Activated naive CD4-positive, alpha-beta T cell treated with anti-CD3 and anti-CD28 coated beads, Interleukin-2, amount 50 U/mL, for 24 hours (primary cell): ENCODE results near the gene SNX25.
A peak's percentile ranks its signal among the peaks of the same experiment; 100 is the strongest.
"Not testable (repeated sequence)": the region's sequence is repeated elsewhere in the genome, so short reads cannot be mapped to it uniquely, and the experiment has no call there.

ENCODE experiments used
- H3K27ac Mint-ChIP-seq: one replicate; pipeline ENCODE4 v1.8.0; 2021; ENCODE audit warnings: mild to moderate bottlenecking, mixed read lengths
- H3K27me3 Mint-ChIP-seq: one replicate; pipeline ENCODE4 v1.8.0; 2021; ENCODE audit warnings: mixed read lengths
- H3K36me3 Mint-ChIP-seq: one replicate; pipeline ENCODE4 v1.8.0; 2021; ENCODE audit warnings: mixed read lengths
- H3K4me1 Mint-ChIP-seq: one replicate; pipeline ENCODE4 v1.8.0; 2021; ENCODE audit warnings: mixed read lengths
- H3K4me3 Mint-ChIP-seq: one replicate; pipeline ENCODE4 v1.8.0; 2021; ENCODE audit warnings: mild to moderate bottlenecking, mixed read lengths
- H3K9me3 Mint-ChIP-seq: one replicate; pipeline ENCODE4 v1.8.0; 2021; ENCODE audit warnings: mixed read lengths

SNX25 gene

DNA sequence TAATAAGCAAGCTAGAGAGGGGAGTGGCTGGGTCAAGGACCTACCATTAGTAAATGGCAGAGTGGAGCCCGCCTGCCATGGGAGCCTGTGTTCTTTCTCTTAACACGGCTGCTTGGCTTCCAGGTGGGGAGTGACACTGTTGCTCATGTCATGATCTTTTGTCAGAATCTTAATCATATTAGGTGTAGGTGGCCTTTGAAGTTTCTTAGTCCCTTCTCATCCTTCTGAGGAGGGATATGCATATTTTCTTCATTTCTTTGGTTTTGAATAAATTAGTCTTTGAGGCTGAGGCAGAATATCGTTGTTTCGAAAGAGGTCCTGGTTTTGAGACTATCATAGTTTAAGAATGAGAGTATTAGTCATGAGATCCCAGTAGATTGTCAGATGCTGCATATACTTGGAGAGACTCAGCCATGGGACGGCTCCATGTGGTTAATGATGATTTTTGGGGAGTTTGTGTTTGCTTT, 28.9 kb downstream of the SNX25 start:
- peaks cover 7% of the 10 kb centered on the region for H3K36me3 Mint-ChIP-seq
- peak overlapping the region; percentile 81 for H3K27ac Mint-ChIP-seq
- peak overlapping the region; percentile 51 for H3K4me3 Mint-ChIP-seq
- H3K9me3 Mint-ChIP-seq, result no peaks in the 10 kb centered on the region
- peaks cover 13% of the 10 kb centered on the region for H3K4me1 Mint-ChIP-seq
- H3K27me3 Mint-ChIP-seq, result no peaks in the 10 kb centered on the region

DNA sequence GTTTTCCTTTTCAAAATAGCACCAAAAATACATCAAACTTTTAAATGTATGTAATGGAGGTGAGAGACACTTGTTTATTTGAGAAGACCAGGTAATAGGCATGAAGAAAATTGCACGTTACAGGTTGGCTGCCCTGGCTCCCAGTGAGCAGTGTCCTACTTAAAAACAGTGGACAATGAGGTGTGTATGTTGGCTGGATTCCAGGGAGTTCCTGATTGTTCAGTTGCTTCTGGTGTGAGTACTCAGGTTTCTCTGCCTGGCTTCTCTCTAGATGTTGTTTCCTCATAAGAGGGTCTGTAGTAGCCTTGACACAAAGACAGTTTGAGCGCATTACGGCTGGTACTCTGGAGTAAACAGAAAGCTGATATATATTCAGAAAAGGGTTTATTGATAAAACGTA, 29.4 kb downstream of the SNX25 start:
- no peaks in the 10 kb centered on the region for H3K9me3 Mint-ChIP-seq
- H3K27ac Mint-ChIP-seq, result peak overlapping the region; percentile 52
- H3K27me3 Mint-ChIP-seq, result no peaks in the 10 kb centered on the region
- H3K4me3 Mint-ChIP-seq, result no peak overlapping the region
- H3K4me1 Mint-ChIP-seq, result peaks cover 18% of the 10 kb centered on the region
- peaks cover 7% of the 10 kb centered on the region for H3K36me3 Mint-ChIP-seq

DNA sequence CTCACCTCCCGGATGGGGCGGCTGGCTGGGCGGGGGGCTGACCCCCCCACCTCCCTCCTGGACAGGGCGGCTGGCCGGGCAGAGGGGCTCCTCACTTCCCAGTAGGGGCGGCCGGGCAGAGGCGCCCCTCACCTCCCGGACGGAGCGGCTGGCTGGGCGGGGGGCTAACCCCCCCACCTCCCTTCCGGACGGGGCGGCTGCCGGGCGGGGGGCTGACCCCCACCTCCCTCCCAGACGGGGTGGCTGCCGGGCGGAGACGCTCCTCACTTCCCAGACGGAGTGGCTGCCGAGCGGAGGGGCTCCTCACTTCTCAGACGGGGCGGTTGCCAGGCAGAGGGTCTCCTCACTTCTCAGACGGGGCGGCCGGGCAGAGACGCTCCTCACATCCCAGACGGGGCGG, 31.1 kb downstream of the SNX25 start:
- peaks cover 18% of the 10 kb centered on the region for H3K4me1 Mint-ChIP-seq
- not testable (repeated sequence) for H3K9me3 Mint-ChIP-seq, H3K4me3 Mint-ChIP-seq, H3K27ac Mint-ChIP-seq, H3K27me3 Mint-ChIP-seq, H3K36me3 Mint-ChIP-seq

DNA sequence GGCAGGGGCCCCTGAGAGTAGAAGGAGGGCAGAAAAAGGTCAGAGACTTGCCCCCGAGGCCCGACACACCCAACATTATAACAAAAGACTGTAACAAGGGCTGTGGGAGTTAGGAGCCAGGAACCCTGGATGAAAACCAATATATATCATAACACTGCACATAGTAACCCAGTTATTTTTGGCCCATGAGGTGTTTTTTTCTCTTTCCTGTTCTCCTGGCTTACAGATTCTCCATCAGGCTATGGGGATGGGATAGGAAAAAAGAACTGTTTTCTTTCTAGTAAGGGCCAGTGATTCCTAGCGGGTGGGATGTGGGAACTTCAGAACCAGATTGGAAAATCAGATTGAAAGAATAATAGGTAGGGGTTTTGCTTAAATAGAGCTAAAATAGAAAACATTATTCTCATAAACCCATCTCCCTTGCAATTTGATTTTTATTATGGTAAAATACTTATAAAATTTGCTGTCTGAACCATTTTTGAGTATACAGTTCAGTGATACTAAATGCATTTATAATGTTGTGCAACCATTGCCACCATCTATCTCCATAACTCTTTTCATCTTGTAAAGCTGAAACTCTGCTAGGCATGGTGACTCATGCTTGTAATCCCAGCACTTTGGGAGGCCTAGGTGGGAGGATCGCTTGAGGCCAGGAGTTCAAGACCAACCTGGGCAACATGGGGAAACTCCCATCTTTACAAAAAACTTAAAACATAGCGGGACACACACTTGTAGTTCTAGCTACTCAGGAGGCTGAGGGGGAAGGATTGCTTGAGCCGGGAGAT, 33.5 kb downstream of the SNX25 start:
- Mint-ChIP-seq H3K27me3 (no peaks in the 10 kb centered on the region), H3K4me3 (no peak overlapping the region), H3K9me3 (no peaks in the 10 kb centered on the region), H3K4me1 (peaks cover 36% of the 10 kb centered on the region), H3K27ac (no peak overlapping the region), H3K36me3 (peaks cover 13% of the 10 kb centered on the region)

DNA sequence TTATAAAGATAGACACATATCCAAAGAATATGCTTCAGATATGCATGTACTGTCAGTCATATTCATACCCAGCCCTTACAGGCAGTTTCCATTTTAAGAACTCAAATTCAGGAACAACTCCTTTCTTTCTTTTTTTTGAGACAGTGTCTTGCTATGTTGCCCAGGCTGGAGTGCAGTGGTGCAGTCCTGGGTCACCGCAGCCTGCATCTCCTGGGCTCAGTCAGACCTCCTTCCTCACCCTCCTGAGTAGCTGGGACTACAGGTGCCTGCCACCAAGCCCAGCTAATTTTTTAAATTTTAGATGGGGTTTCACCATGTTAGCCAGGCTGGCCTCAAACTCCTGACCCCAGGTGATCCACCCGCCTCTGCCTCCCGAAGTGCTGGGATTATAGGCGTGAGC, 34.5 kb downstream of the SNX25 start:
- H3K9me3 Mint-ChIP-seq, result no peaks in the 10 kb centered on the region
- no peaks in the 10 kb centered on the region for H3K27me3 Mint-ChIP-seq
- H3K4me1 Mint-ChIP-seq, result peaks cover 30% of the 10 kb centered on the region
- H3K27ac Mint-ChIP-seq, result no peak overlapping the region
- no peak overlapping the region for H3K4me3 Mint-ChIP-seq
- peaks cover 9% of the 10 kb centered on the region for H3K36me3 Mint-ChIP-seq

DNA sequence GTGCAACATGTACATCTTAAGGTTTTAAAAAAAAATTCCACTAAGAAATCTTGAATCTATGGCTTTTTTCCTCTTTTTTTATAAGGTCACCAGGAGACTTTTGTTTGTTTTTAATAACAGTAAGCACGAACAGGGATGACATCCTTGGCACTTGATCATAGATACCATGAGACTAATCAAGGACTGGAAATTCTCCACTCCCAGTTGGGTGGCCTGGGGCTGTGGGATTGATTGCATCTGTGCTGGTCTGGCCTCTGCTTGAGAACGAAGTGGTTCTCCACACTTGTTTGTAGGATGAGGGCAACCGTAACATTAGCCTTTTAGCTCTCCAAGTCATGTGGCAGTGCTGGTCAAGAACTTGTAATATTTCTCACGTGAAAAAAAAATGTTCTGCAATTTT, 35.4 kb downstream of the SNX25 start:
- no peak overlapping the region for H3K4me3 Mint-ChIP-seq
- peaks cover 30% of the 10 kb centered on the region for H3K4me1 Mint-ChIP-seq
- no peak overlapping the region for H3K27ac Mint-ChIP-seq
- peaks cover 13% of the 10 kb centered on the region for H3K36me3 Mint-ChIP-seq
- H3K27me3 Mint-ChIP-seq, result no peaks in the 10 kb centered on the region
- no peaks in the 10 kb centered on the region for H3K9me3 Mint-ChIP-seq

DNA sequence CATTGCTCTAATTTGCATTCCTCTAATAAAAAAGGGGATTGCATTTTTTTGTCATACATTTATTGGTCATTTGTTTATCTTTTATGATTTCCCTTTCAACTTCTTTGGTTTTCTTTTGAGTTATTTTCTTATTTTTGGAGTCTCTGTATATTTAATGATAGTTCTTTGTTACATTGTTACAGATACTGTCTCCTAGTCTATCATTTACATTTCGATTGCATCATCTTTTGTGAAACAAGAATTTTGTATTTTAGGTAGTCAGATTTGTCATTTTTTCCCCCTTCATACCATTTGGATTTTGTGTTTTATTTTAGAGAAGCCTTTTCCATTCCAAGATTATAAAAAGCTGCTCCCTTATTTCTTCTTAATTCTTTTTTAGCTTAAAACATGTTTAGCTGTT, 37.1 kb downstream of the SNX25 start:
- Mint-ChIP-seq H3K27ac (peak overlapping the region; percentile 93), H3K9me3 (no peaks in the 10 kb centered on the region), H3K27me3 (no peaks in the 10 kb centered on the region), H3K36me3 (peaks cover 17% of the 10 kb centered on the region), H3K4me3 (peak overlapping the region; percentile 34), H3K4me1 (peaks cover 40% of the 10 kb centered on the region)

DNA sequence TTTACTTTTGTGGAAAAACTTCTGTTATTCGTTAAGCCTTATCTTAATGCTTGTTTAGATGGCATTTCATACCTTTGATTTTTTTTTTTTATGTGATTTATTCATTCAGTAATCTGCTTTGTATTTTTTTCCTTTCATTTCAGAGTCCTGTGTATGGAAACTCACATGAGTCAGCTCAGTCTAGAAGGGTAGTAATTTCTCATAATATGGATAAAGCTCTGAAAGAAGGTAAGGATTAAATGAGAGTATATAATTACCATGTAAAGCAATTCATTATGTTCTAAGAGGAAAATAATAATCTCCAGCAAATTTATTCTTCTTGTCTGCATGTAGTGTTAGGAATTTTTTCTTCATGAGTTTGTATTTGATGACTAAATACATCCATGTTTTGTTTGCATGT, 37.8 kb downstream of the SNX25 start:
- Mint-ChIP-seq H3K9me3 (no peaks in the 10 kb centered on the region), H3K36me3 (peaks cover 14% of the 10 kb centered on the region), H3K27me3 (no peaks in the 10 kb centered on the region), H3K4me1 (peaks cover 46% of the 10 kb centered on the region), H3K27ac (peak overlapping the region; percentile 93), H3K4me3 (peak overlapping the region; percentile 34)

DNA sequence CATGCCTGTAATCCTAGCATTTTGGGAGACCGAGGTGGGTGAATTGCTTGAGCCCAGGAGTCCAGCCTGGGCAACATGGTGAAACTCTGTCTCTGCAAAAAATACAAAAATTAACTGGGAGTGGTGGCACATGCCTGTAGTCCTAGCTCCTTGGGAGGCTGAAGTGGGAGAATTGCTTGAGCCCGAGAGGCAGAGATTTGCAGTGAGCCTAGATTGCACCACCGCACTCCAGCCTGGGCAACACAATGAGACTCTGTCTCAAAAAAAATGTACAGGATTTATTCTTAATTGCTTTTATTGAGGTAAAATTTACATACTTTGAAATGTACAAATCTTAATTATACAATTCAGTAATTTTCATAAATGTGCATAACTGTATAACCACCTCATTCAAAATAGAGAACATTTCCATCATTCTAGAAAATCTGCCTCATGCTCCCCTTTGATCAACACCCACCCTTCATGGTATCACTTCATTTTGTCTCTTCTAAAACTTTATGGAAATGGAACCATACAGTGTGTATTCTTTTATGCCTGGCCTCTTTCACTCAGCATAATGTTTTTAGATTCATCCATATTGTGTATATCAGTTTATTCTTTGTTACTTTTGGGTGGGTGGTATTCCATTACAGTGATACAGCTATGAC, 39.1 kb downstream of the SNX25 start:
- Mint-ChIP-seq H3K36me3 (peaks cover 14% of the 10 kb centered on the region), H3K4me3 (no peak overlapping the region), H3K27ac (no peak overlapping the region), H3K9me3 (no peaks in the 10 kb centered on the region), H3K27me3 (no peaks in the 10 kb centered on the region), H3K4me1 (peaks cover 44% of the 10 kb centered on the region)

DNA sequence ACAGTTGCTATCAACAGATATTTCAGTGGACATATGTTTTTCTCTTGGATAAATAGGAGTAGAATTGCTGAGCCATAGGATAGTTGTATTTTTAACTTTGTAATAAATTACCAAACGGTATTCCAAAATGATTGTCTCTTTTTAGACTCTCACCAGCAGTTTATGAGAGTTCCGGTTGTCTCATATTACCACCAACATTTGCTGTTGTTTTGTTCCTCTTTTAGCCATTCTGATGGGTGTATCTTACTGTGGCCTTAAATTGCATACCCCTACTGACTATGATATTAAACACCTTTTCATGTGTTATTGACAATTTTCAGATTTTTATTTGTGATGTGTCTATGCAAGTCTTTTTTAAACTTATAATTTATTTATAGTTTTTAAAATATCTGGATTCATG, 39.7 kb downstream of the SNX25 start:
- Mint-ChIP-seq H3K27me3 (no peaks in the 10 kb centered on the region), H3K9me3 (no peaks in the 10 kb centered on the region), H3K4me3 (no peak overlapping the region), H3K36me3 (peaks cover 14% of the 10 kb centered on the region), H3K4me1 (peaks cover 48% of the 10 kb centered on the region), H3K27ac (no peak overlapping the region)

DNA sequence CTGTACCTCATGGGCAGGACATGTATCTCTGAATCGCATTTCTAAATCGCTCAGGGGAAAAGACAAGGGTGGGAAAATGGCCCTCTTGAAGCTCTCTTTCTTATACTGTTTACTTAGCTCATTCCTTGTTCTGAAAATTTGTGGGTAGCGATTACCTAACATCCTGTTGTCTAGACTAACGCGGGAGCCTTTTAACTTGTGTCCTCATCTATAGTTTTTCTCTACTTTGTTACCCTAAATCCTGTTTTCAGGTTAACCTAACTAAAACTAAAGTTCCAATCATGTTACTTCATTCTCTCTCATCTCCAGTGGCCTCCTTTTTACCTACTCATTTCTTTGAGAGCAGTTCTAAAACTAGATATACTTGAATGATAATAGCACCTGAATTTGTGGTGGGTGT, 45.0 kb downstream of the SNX25 start:
- Mint-ChIP-seq H3K9me3 (no peaks in the 10 kb centered on the region), H3K4me1 (peaks cover 52% of the 10 kb centered on the region), H3K36me3 (peaks cover 6% of the 10 kb centered on the region), H3K27ac (peak overlapping the region; percentile 33), H3K4me3 (peak overlapping the region; percentile 4), H3K27me3 (no peaks in the 10 kb centered on the region)

DNA sequence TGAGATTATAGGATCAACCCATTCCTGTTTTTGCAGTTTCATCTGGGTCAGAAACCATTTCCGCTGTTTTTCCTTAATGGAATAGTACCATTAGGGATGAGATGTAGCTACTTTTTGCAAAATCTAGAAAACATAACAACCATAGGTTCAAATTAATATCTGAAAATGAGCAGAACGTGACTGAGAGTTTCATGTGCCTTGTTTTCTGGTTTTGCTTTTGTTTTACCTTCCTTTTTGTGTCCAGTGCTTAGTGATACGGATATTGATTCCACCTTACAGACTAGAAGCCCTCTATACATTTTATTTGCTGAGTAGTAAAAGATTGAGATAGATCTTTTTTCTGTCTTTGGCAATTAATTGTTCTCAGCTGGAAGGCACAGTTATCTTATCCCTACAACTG, 46.5 kb downstream of the SNX25 start:
- Mint-ChIP-seq H3K4me3 (no peak overlapping the region), H3K4me1 (peaks cover 49% of the 10 kb centered on the region), H3K36me3 (peaks cover under 1% of the 10 kb centered on the region), H3K27ac (no peak overlapping the region), H3K9me3 (no peaks in the 10 kb centered on the region), H3K27me3 (no peaks in the 10 kb centered on the region)

DNA sequence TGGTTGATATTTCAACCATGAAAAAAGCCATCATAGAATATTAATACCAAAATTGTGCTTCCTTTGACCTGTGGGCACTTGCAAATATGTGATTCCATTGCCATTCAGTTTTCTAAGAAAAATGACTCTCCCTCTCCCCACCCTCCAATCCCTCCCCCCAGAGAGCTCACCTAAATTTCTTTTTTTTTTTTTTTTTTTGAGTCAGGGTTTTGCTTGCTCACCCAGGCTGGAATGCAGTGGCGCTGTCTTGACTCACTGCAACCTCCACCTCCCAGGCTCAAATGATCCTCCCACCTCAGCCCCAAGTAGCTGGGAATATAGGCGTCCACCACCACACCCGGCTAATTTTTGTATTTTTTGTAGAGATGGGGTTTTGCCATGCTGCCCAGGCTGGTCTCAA, 47.0 kb downstream of the SNX25 start:
- no peak overlapping the region for H3K4me3 Mint-ChIP-seq

DNA sequence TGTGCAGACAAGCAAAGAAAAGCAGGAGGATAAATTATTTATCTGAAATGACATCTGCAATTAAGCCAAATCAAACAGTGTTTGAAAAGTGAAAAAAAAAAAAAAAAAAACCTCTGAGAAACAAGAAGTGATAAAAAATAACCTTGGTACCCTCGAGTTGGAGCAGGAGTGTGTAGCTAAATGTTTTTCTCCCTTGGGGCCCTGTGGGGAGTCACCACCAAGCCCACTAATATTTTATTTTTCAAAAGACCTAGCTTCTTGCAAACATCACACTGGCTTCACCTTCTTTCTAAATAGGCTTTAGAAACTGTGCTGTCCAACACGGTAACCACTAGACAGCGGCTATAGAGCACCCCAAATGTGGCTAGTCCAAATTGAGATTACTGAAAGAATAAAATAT, 47.7 kb downstream of the SNX25 start:
- Mint-ChIP-seq H3K36me3 (peaks cover 1% of the 10 kb centered on the region), H3K27ac (no peak overlapping the region), H3K4me3 (no peak overlapping the region), H3K4me1 (peaks cover 39% of the 10 kb centered on the region), H3K9me3 (no peaks in the 10 kb centered on the region), H3K27me3 (no peaks in the 10 kb centered on the region)

More for the DNA sequence above, 47.0 kb downstream of the SNX25 start:
- H3K36me3 Mint-ChIP-seq, result peaks cover 1% of the 10 kb centered on the region
- H3K27me3 Mint-ChIP-seq, result no peaks in the 10 kb centered on the region
- no peaks in the 10 kb centered on the region for H3K9me3 Mint-ChIP-seq
- peaks cover 45% of the 10 kb centered on the region for H3K4me1 Mint-ChIP-seq
- no peak overlapping the region for H3K27ac Mint-ChIP-seq

DNA sequence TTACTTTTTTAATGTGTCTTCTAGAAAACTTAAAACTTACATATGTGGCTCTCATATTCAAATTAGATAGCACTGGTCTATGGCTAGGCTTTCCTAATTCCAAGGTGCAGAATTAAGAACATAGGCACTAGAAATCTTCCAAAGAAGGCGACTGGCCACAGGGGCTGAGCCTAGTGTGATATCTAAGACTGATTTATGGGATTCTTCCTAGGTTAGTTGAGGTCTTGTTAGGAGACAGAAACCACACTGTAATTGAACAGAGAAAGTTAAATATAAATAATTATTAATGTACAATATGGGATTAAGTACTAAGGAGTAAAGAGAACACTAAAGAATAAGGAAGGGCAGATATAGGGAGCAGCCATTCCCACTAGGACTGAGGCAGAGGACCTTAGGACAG, 48.3 kb downstream of the SNX25 start:
- H3K4me3 Mint-ChIP-seq, result no peak overlapping the region
- no peaks in the 10 kb centered on the region for H3K9me3 Mint-ChIP-seq
- H3K27me3 Mint-ChIP-seq, result no peaks in the 10 kb centered on the region
- peaks cover 35% of the 10 kb centered on the region for H3K4me1 Mint-ChIP-seq
- peaks cover 3% of the 10 kb centered on the region for H3K36me3 Mint-ChIP-seq
- no peak overlapping the region for H3K27ac Mint-ChIP-seq

DNA sequence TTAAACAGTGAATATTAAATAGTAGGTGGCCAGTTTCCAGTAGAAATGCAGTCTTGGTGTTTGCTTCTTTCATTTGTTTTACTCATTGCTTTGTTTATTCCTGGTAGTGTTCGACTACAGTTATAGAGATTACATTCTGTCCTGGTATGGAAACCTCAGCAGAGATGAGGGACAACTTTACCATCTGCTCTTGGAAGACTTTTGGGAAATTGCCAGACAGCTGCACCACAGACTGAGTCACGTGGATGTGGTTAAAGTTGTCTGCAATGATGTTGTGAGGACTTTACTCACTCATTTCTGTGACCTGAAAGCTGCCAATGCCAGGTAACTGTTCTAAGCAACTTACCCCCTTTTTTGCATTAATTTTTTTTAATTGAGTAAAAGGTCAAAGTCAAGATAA, 49.3 kb downstream of the SNX25 start:
- H3K36me3 Mint-ChIP-seq, H3K4me3 Mint-ChIP-seq, H3K9me3 Mint-ChIP-seq, H3K27me3 Mint-ChIP-seq: not testable (repeated sequence)
- Mint-ChIP-seq H3K4me1 (peaks cover 34% of the 10 kb centered on the region), H3K27ac (peak overlapping the region; percentile 31)
